ENCODE data around the gene ACVR1B. TPM values are rescaled to one million over a fixed set of nuclear protein-coding genes. Genes with fewer than 3 reads are reported as not detected.

ACVR1B gene
- total and polyA plus RNA-seq, 2 of the 8 experiments (the other 6 are each of a cell fraction or from before 2014, with no cell fraction given) = 16.0 to 19.2 TPM

DNA sequence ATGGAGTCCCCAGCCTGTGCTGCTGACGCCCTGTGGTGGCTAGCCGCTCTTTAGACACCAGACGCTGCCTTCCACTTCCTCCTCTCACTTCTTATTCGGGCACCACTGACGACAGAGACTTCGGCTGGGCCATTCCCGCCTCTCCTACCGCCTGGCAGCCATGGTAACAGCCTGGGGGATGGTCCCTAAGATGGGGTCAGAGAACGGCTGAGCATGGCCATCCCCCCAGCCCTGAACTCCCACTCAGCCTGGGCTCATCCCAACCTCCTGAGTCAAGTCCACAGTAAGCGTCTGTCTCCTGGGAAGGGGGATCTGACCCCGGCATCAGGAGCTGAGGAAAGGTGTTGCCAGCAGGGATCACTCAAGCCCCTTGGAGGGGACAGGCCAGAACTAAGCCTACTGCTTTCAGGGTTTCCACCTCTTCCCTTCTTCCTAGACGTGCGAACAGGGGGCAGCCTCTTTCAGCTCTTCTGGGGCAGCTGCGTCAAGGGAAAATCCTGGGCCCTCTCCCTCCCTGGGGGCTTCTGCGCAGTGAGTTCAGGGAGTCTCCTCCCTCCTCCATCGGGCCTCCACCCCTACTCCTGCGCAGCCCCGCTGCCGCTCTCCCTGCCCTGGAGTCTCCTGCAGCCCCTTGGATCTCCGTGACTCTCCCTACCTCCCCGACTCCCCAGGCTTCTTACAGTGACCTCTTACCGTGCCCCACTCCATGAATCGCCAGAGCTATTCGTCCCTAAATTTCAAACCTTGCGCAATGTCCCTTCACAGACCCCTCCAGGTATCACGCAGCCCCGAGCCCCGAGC, 54.6 kb downstream of the ACVR1B start (continued):
- TF ChIP-seq CTCF (IDR thresholded peaks at IDR 0.05; ENCODE audit: control extremely low read depth in 1 of 3, insufficient read depth in 1 of 3, low read depth in 1 of 3, low read length in 3 of 3) = peak in 1 of 3 experiments; percentile 3; a peak in 1 of 4 replicates
